DND-41 (cell line): ENCODE measurements around the gene SMAP2.

Source experiments
- ATAC-seq: fragments of 200-7000 bp; cut with Tn5 transposase; 3 replicates; pipeline ENCODE4 v1.9.1; 2021; ENCODE audit warnings: low read depth; ENCODE audit not compliant: insufficient read depth
- DNase-seq: peaks from one replicate; pipeline ENCODE4 v3.0.0-alpha.2; 2020
- H2AFZ ChIP-seq: 2 replicates; pipeline ENCODE4 v1.6.0; 2012; ENCODE audit warnings: low read depth, low read length
- H3K27ac ChIP-seq: 2 replicates; pipeline ENCODE4 v1.5.1; 2012; ENCODE audit warnings: low read length, inconsistent platforms
- H3K27me3 ChIP-seq: fragments of 200-600 bp; sonication (generic); 2 replicates; pipeline ENCODE4 v1.6.0; 2012; ENCODE audit warnings: low read length, mild to moderate bottlenecking, inconsistent platforms; ENCODE audit not compliant: insufficient read depth, poor library complexity
- H3K36me3 ChIP-seq: 2 replicates; pipeline ENCODE4 v1.5.1; 2012; ENCODE audit warnings: low read length, inconsistent platforms; ENCODE audit not compliant: insufficient read depth
- H3K4me1 ChIP-seq: 2 replicates; pipeline ENCODE4 v1.5.1; 2012; ENCODE audit warnings: mild to moderate bottlenecking, low read length; ENCODE audit not compliant: insufficient read depth
- H3K4me2 ChIP-seq: 2 replicates; pipeline ENCODE4 v1.6.0; 2012; ENCODE audit warnings: mild to moderate bottlenecking, moderate library complexity, low read length, inconsistent platforms; ENCODE audit not compliant: insufficient read depth
- H3K4me3 ChIP-seq, 2 experiments: fragments of 200-600 bp in 1 of 2; shearing (Covaris generic) in 1 of 2; 2 replicates each; pipeline ENCODE4 v1.5.1; 2012 to 2016; ENCODE audit warnings: inconsistent platforms in 2 of 2, low read length in 2 of 2, mild to moderate bottlenecking in 2 of 2, low read depth in 1 of 2, moderate library complexity in 1 of 2
- H3K79me2 ChIP-seq: 2 replicates; pipeline ENCODE4 v1.6.0; 2012; ENCODE audit warnings: low read length, inconsistent platforms; ENCODE audit not compliant: insufficient read depth
- H3K9ac ChIP-seq: 2 replicates; pipeline ENCODE4 v1.6.0; 2012; ENCODE audit warnings: low read depth, mild to moderate bottlenecking, inconsistent platforms, low read length, moderate library complexity
- H3K9me3 ChIP-seq: 2 replicates; pipeline ENCODE4 v1.5.1; 2012; ENCODE audit warnings: low read length, moderate library complexity, mild to moderate bottlenecking, inconsistent platforms; ENCODE audit not compliant: insufficient read depth, severe bottlenecking
- H4K20me1 ChIP-seq: 2 replicates; pipeline ENCODE4 v1.6.0; 2012; ENCODE audit warnings: low read length; ENCODE audit not compliant: insufficient read depth
- CTCF ChIP-seq: IDR thresholded peaks from 2 replicates; pipeline ENCODE4 v1.5.1; 2012; ENCODE audit warnings: borderline replicate concordance, low read length, moderate library complexity, mild to moderate bottlenecking; ENCODE audit not compliant: poor library complexity, severe bottlenecking; ENCODE audit errors: extremely low read depth
- EZH2 ChIP-seq: IDR thresholded peaks from 3 replicates; pipeline ENCODE4 v1.6.1; 2012; ENCODE audit warnings: borderline replicate concordance, low read depth, mild to moderate bottlenecking, moderate library complexity, low read length, inconsistent platforms; ENCODE audit not compliant: severe bottlenecking

Gene SMAP2

DNA sequence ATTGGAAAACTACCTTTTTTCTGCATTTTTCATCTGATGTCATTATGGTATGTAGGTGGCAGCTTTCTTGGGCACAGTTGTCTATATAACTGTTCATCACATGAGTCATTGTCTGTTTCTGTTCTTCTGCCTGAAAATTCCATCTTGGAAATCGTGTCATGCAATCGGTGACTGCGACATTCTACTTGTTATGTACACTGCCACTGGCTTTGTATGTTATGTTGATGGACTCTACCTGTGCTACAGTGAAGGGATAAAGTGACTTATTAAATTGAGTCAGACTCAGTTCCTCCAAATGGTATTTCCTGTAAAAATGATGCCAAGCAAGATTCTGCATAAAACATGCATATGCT lies 8.6 kb downstream of the SMAP2 start:
- H2AFZ ChIP-seq: no peak overlapping the region
- H3K9ac ChIP-seq: no peak overlapping the region
- ATAC-seq (no peak), DNase-seq (no peak)
- no peak overlapping the region for H3K4me2 ChIP-seq
- no peak overlapping the region for H3K4me3 ChIP-seq
- H3K4me1 ChIP-seq: peaks cover 36% of the 10 kb centered on the region
- no peaks in the 10 kb centered on the region for H3K36me3 ChIP-seq
- TF ChIP-seq EZH2 (no peak), CTCF (no peak)
- H3K79me2 ChIP-seq: peaks cover 26% of the 10 kb centered on the region
- H3K27ac ChIP-seq: no peak overlapping the region
- H3K9me3 ChIP-seq: no peaks in the 10 kb centered on the region
- no peaks in the 10 kb centered on the region for H3K27me3 ChIP-seq
- H4K20me1 ChIP-seq: peaks cover 43% of the 10 kb centered on the region; the same call in 1 of the 2 replicates

DNA sequence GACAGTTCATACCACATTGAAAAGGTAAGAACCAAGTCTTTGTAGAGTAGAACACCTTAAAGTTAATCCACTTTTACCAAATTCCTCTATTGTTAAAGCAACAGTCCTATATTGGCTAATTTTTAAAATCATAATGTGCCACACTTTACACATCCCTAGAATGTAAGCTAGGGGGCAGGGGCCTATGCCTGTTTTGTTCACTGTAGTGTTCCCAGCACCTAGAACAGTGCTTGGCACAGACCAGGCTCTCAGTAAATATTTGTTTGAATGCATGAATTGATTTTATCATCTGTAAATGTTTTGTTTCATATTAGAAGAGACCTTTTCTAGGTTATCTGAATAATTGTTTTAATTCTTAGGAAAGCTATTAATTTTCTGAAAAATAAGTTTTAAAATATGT lies 9.1 kb downstream of the SMAP2 start:
- H3K27ac ChIP-seq: no peak overlapping the region
- DNase-seq (no peak), ATAC-seq (no peak)
- no peak overlapping the region for H2AFZ ChIP-seq
- peaks cover 27% of the 10 kb centered on the region for H3K79me2 ChIP-seq
- no peak overlapping the region for H3K4me2 ChIP-seq
- no peak overlapping the region for H3K4me3 ChIP-seq
- no peaks in the 10 kb centered on the region for H3K9me3 ChIP-seq
- H3K27me3 ChIP-seq: no peaks in the 10 kb centered on the region
- no peaks in the 10 kb centered on the region for H3K36me3 ChIP-seq
- TF ChIP-seq EZH2 (no peak), CTCF (no peak)
- H3K4me1 ChIP-seq: peaks cover 37% of the 10 kb centered on the region
- H3K9ac ChIP-seq: no peak overlapping the region
- peaks cover 47% of the 10 kb centered on the region for H4K20me1 ChIP-seq

GRCh38 chr1:40383095-40383487 lies 9.6 kb downstream of the SMAP2 start:
- peaks cover 49% of the 10 kb centered on the region for H4K20me1 ChIP-seq
- no peak overlapping the region for H2AFZ ChIP-seq
- no peaks in the 10 kb centered on the region for H3K36me3 ChIP-seq
- peaks cover 24% of the 10 kb centered on the region for H3K79me2 ChIP-seq
- no peak overlapping the region for H3K27ac ChIP-seq
- no peaks in the 10 kb centered on the region for H3K27me3 ChIP-seq
- peaks cover 37% of the 10 kb centered on the region for H3K4me1 ChIP-seq
- no peak for DNase-seq
- no peak overlapping the region for H3K4me3 ChIP-seq
- no peak overlapping the region for H3K4me2 ChIP-seq
- ATAC-seq: no peak
- TF ChIP-seq EZH2 (no peak), CTCF (no peak)
- H3K9ac ChIP-seq: no peak overlapping the region
- no peaks in the 10 kb centered on the region for H3K9me3 ChIP-seq
